ENCODE measurements around the gene ATXN10.

Gene ATXN10

GRCh38 chr22:45717789-45718188 lies 46.2 kb downstream of the ATXN10 start:
- no peak for TF ChIP-seq CTCF (IDR thresholded peaks at IDR 0.05; ENCODE audit: extremely low read depth, missing control alignments)

GRCh38 chr22:45718391-45718790 lies 46.8 kb downstream of the ATXN10 start:
- TF ChIP-seq CTCF (IDR thresholded peaks at IDR 0.05; ENCODE audit: extremely low read depth, missing control alignments) = no peak
- no peak for DNase-seq (ENCODE audit: low spot score)

More at GRCh38 chr22:45717789-45718188, 46.2 kb downstream of the ATXN10 start:
- DNase-seq (ENCODE audit: low spot score) = no peak

GRCh38 chr22:45720839-45721378 lies 49.3 kb downstream of the ATXN10 start:
- no peak for TF ChIP-seq CTCF (IDR thresholded peaks at IDR 0.05; ENCODE audit: extremely low read depth, missing control alignments)

GRCh38 chr22:45722006-45722405 lies 50.4 kb downstream of the ATXN10 start:
- TF ChIP-seq CTCF (IDR thresholded peaks at IDR 0.05; ENCODE audit: extremely low read depth, missing control alignments) = no peak
- DNase-seq (ENCODE audit: low spot score) = no peak

More at GRCh38 chr22:45720839-45721378, 49.3 kb downstream of the ATXN10 start:
- no peak for DNase-seq (ENCODE audit: low spot score)

- no peak for DNase-seq (ENCODE audit: low spot score)
- no peak for TF ChIP-seq CTCF (IDR thresholded peaks at IDR 0.05; ENCODE audit: extremely low read depth, missing control alignments)
Measured at GRCh38 chr22:45726081-45726480, 54.4 kb downstream of the ATXN10 start.

GRCh38 chr22:45731041-45731797 lies 59.6 kb downstream of the ATXN10 start:
- no peak for DNase-seq (ENCODE audit: low spot score)
- no peak for TF ChIP-seq CTCF (IDR thresholded peaks at IDR 0.05; ENCODE audit: extremely low read depth, missing control alignments)

- TF ChIP-seq CTCF (IDR thresholded peaks at IDR 0.05; ENCODE audit: extremely low read depth, missing control alignments) = no peak
- DNase-seq (ENCODE audit: low spot score) = no peak
Measured at GRCh38 chr22:45731798-45732495, 60.3 kb downstream of the ATXN10 start.

Measured in GM20000 (cell line).